ENCODE results near the gene MTO1.
"Not testable (repeated sequence)": the region's sequence is repeated elsewhere in the genome, so short reads cannot be mapped to it uniquely, and the experiment has no call there.

Gene MTO1

DNA sequence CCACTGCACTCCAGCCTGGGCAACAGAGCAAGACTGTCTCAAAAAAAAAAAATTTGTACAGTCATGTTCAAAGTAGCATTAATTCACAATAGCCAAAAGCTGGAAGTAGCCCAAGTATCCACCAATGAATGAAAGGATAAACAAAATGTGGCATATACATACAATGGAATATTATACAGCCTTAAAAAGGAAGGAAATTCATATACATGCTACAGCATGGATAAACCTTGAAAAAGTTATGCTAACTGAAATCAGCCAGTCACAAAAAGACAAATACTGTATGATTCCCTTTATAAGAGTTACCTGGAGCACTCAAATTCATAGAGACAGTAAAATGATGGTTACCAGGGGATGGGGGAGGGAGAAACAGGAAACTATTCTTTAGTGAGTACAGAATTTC lies 43.6 kb downstream of the MTO1 start:
- DNase-seq, result no peak

DNA sequence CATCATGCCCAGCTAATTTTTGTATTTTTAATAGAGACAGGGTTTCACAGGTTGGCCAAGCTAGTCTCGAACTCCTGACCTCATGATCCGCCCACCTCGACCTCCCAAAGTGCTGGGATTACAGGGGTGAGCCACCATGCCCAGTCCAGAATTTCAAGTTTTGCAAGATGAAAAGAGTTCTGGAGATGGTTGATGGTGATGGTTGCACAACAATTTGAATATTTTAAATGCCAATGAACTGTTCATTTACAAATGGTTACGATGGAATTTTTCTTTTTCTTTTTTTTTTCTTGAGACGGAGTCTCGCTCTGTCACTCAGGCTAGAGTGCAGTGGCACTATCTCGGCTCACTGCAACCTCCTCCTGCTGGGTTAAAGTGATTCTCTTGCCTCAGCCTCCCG lies 44.2 kb downstream of the MTO1 start:
- DNase-seq, result not testable (repeated sequence)

DNA sequence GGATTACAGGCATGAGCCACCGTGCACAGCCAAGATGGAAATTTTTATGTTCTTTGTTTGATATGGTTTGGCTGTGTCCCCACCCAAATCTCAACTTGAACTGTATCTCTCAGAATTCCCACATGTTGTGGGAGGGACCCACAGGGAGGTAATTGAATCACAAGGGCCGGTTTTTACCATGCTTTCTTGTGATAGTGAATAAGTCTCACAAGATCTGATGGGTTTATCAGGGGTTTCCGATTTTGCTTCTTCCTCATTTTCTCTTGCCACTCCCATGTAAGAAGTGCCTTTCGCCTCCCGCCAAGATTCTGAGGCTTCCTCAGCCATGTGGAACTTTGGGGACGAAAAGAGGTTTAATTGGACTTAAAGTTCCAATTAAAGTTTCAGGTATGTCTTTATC lies 44.7 kb downstream of the MTO1 start:
- DNase-seq, result no peak

DNA sequence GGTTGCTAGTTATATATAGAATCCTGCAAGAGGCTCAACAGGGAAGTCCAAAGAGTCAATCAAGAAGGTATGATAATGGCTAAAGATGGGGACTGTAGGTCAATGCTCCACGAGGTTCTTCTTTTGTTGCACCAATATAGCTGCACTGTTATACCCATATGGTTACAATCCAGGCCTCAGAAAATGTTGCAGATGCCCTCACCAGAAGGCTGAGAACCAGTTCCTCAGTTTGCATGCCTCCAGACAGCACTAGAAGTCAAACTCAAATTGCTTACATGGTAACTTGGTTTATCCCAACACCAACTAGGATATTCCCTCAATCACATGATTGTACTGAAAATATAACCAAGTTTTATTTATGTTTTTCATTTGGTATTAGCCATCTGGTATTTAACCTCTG lies 47.2 kb downstream of the MTO1 start:
- DNase-seq, result no peak

DNA sequence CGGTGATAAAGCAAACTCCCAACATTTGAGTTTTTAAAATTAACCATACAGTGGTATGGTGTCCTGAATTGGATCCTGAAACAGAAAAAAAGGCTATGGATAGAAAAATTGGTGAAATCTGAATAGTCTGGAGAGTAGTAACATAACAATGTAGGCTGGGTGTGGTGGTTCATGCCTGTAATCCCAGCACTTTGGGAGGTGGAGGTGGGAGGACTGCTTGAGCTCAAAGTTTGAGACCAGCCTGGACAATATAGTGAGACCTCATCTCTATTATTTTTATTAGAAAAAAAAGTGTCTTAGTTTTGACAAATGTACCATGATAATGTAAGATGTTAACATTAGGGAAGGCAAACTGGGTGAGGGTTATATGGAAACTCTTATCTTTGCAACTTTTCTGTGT lies 48.3 kb downstream of the MTO1 start:
- DNase-seq, result no peak

DNA sequence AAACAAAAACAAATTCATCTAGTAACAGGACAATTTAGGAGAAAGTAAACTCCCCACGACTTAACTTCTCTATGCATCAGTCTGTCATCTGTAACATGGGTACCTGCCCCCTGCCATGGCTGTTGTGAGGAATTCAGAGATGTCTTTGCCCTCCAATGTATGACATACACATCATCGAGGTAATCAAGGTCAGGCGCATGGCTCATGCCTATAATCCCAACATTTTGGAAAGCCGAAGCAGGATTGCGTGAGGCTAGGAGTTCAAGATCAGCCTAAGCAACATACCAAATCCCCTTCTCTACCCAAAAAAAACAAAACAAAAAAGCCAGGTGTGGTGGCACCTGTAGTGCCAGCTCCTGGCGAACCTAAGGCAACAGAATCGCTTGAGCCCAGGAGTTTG lies 50.3 kb downstream of the MTO1 start:
- no peak for DNase-seq

DNA sequence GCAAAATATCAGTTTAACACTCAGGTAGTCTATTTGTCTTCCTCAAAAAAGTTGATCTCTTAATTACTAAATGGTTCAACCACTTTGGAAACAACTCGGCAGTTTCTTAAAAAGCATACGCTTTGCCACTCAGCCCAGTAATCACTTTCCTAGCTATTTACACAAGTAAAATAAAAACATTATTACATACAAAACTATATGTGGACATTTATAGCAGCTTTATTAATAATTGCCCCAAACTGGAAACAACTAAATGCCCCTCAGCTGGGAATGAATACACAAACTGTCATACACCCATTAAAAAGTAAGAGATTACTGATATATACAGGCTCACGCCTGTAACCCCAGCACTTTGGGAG lies 51.9 kb downstream of the MTO1 start:
- no peak for DNase-seq

DNA sequence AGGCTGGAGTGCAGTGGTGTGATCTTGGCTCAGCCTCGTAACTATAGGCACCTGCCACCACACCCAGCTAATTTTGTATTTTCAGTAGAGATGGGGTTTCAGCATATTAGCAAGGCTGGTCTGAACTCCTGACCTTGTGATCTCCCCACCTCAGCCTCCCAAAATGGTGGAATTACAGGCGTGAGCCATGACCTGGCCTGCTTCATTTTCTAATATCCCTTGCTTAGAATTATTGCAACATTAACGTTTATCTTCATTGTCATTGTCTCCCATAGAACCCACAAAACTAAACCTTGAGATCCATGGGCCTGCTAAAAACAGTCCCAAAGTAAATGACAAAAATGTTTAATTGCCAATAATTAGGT lies 53.2 kb downstream of the MTO1 start:
- no peak for DNase-seq

DNA sequence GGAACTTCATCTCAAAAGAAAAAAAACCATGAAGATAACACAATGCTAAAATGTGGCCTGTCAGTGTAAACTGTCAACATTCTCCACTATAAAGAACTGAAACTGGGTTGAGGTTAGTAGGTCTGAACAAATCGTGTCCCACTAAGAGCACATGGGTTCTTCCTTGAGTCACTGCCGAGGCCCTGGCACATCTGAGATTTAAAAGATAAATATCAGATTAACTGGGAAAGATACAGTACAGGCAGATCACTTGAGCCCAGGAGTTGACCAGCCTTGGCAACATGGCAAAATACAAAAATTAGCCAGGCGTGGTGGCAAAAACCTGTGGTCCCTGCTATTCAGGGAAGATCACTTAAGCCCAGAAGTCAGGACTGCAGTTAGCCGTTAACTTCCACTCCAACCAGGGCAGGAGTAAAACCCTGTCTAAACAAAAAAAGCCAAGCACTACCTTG lies 53.7 kb downstream of the MTO1 start:
- no peak for DNase-seq

DNA sequence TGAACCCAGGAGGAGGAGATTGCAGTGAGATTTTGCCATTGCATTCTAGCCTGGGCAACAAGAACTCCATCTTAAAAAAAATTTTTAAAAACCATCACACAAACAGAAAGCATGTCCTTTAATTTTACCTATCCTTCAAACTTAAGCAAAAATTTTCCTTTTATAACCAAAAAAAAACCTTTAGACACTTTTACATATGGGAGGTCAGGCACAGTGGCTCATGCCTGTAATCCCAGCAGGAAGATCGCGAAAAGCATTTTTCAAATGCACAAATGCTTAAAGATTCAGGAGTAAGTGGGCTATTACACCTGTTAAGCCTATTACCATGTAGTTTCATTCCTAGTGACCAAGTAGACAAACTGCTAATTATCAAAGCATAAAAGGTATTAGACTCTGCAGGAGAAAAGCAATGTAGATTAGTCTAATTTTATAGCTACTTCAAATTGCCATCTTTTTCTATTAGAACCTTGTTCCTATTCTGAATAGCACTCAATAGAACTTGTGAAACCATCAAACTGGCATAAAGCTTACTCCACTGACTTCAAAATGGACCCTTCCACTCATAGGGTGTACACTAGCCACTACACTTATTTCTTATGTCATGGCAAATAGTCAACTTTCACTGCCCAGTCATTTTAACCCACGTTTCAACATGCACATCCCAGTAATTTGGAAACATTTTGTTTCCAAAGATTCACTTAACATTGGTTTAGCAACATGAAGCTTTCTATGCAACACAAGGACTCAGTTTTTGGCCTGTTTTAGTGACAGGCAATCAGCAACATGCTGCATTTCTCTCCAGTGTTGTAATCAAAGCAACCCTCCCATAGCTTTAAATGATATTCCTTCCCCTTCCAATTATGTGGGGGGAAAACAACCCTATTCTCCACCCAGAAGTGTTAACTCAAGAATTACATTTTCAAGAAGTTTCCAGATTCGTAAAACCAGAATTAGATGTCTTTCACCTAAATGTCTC lies 55.3 kb downstream of the MTO1 start:
- DNase-seq, result no peak

DNA sequence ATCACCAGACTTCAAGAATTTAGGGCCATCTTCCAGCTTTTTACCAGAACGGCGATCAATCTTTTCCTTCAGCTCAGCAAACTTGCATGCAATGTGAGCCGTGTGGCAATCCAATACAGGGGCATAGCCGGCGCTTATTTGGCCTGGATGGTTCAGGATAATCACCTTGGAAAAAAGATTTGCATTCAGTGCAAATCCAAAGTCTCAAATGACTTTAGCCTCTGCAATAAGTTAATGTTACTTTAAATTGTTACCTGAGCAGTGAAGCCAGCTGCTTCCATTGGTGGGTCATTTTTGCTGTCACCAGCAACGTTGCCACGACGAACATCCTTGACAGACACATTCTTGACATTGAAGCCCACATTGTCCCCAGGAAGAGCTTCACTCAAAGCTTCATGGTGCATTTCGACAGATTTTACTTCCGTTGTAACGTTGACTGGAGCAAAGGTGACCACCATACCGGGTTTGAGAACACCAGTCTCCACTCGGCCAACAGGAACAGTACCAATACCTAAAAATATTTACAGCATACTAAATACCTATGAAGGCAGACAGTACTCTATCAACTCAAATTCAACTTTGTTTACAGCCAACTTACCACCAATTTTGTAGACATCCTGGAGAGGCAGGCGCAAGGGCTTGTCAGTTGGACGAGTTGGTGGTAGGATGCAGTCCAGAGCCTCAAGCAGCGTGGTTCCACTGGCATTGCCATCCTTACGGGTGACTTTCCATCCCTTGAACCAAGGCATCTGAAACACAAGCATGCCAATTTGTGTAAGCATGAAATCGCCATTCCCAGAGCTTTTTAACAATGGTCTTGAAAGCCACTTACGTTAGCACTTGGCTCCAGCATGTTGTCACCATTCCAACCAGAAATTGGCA lies 56.8 kb downstream of the MTO1 start:
- DNase-seq, result not testable (repeated sequence)

DNA sequence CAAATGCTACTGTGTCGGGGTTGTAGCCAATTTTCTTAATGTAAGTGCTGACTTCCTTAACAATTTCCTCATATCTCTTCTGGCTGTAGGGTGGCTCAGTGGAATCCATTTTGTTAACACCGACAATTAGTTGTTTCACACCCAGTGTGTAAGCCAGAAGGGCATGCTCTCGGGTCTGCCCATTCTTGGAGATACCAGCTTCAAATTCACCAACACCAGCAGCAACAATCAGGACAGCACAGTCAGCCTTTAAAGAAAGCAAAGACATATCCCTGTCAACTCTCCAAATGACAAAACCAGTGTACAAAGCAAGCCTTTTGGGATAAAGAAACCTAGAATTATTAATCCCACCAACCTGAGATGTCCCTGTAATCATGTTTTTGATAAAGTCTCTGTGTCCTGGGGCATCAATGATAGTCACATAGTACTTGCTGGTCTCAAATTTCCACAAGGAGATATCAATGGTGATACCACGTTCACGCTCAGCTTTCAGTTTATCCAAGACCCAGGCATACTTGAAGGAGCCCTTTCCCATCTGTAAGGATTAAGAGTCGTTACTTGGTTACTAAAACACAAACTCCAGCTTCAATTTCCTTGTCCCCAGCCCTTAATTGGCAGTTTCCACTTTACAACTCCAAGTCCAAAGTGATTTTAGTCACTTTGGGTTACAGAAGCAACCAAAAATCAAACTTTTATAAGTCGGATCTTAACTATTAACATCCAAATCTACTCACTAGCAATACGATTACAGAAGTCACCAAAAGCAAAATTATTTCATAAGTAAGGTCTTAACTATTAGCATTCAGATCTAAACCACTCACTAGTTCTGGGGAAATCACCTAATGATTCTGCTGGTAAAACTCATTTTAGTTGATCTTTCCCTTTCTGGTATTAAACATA lies 57.7 kb downstream of the MTO1 start:
- DNase-seq, result not testable (repeated sequence)

DNA sequence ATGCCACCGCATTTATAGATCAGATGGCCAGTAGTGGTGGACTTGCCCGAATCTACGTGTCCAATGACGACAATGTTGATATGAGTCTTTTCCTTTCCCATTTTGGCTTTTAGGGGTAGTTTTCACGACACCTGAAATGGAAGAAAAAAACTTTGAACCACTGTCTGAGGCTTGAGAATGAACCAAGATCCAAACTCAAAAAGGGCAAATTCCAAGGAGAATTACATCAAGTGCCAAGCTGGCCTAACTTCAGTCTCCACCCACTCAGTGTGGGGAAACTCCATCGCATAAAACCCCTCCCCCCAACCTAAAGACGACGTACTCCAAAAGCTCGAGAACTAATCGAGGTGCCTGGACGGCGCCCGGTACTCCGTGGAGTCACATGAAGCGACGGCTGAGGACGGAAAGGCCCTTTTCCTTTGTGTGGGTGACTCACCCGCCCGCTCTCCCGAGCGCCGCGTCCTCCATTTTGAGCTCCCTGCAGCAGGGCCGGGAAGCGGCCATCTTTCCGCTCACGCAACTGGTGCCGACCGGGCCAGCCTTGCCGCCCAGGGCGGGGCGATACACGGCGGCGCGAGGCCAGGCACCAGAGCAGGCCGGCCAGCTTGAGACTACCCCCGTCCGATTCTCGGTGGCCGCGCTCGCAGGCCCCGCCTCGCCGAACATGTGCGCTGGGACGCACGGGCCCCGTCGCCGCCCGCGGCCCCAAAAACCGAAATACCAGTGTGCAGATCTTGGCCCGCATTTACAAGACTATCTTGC lies 58.6 kb downstream of the MTO1 start:
- peak; percentile 79 for DNase-seq

DNA sequence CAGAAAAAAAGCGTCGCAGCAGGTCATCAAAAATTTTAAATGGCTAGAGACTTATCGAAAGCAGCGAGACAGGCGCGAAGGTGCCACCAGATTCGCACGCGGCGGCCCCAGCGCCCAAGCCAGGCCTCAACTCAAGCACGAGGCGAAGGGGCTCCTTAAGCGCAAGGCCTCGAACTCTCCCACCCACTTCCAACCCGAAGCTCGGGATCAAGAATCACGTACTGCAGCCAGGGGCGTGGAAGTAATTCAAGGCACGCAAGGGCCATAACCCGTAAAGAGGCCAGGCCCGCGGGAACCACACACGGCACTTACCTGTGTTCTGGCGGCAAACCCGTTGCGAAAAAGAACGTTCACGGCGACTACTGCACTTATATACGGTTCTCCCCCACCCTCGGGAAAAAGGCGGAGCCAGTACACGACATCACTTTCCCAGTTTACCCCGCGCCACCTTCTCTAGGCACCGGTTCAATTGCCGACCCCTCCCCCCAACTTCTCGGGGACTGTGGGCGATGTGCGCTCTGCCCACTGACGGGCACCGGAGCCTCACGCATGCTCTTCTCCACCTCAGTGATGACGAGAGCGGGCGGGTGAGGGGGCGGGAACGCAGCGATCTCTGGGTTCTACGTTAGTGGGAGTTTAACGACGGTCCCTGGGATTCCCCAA lies 59.3 kb downstream of the MTO1 start, which contains the start of gene EEF1A1:
Gene EEF1A1 (minus strand): TSS at position 345 of the 663 bp plus-strand sequence. CDS start 1,006 bp downstream, outside the sequence.
- DNase-seq, result peak; percentile 100

DNA sequence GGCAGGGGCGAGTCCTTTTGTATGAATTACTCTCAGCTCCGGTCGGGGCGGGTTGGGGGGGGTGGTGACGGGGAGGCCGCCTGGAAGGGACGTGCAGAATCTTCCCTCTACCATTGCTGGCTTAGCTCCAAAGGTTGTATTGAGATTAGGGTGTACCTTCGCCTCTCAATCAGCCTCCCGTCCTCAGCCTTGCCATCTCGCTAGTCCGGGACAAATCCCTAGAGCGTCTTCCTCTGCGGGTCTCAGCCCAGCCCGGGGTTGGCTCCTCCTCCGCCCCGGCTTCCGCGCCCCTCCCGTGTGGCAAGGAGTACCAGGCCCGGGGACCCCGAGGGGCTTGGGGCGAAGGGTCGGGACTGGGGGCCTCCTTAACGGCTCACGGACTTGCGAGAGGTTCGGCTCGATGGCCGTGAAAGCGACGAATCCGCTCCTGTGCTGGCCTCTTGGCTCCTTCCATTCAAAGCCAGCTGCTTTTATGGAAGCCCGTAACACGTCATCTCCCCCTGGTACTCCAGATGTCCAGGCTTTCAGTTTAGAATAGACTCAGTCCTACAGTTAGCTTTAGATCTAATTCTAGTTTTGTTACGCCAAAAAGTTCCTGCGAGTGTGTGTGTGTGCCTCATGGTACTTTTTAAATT lies 59.9 kb downstream of the MTO1 start:
- no peak for DNase-seq

DNA sequence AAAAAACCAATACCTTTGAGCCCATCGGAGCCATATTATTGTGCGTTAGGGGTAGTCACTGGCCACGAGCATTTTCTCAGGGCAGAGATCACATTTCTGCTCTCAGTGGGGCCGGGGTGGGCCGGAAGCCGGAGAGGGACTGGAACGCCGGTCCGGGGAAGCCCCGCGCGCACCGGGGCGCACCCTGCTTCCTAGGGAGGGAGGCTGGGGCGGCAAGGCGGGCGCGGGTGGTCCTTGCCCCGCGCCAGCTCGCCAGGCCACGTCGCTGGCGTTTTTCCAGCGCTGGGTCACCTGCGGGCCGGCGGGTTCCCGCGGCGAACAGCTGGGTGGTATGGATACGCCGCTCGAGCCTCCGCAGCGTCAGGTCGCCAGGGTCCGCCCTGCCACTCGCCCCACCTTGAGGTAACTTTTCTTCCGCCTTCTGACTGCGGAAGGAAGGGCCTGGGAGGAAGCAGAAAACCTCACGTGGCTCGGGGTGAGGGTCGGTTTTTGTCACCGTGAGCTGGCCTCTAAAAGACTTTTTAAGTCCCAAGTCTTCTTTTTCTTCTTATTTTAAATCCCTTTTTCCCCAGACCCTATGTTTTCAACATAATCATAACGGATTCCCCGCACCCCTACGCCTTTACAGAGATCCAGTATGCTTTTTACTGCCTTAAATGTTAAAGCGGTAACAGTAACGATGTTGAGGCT lies 62.0 kb downstream of the MTO1 start:
- DNase-seq, result peak; percentile 67

DNA sequence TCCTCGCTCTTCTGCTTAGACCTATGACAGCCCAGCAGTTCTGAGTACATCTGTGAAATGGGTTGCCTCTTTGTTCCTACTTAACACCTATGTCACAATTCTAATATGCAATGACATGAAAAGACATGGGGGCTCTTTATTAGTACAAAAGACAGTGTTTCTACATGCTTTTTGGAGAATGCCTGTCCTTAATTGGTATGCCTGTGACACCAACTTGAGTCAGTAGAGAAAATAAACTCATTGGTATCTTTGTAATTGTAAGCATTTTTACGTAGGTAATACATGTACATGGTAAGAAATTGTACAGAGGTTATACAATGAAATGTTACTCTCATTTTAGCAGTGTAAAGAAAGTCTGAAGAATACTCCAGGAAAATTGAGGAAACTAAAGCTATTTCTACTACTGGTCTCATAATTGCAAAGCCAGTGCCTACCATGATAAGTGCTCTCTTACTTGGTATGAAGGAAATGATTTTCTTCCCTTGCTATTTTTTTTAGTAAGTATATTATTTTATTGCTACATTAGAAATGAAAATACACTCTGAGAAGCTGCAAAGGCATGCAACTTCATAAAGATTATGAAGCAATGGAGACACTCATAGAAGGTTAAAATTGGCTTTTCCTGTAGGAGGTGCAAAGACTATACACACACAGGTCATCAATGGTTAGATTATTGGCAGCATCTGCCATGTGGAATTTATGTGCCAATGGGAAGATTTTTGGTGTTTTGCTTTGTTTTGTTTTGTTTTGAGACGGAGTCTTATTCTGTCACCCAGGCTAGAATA lies 64.2 kb downstream of the MTO1 start:
- no peak for DNase-seq

DNA sequence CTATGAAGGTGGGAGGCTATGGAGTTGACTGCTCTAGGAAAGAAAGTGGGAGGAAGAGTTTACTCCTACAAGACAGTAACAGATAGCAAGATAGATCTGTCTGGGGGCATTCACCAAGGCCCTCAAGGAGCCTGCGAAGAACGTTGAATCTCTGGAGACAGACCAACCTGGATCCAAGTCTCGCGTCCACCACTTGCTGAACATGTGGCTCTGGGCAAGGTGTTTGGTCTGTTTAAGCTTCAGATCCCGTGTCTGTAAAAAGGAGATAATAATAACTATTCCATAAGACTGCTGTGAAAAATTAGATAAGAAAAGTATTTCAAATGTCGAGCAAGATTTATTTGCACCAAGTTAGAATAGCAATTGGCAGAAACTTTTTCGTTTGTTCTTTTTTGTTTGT lies 67.4 kb downstream of the MTO1 start:
- no peak for DNase-seq

DNA sequence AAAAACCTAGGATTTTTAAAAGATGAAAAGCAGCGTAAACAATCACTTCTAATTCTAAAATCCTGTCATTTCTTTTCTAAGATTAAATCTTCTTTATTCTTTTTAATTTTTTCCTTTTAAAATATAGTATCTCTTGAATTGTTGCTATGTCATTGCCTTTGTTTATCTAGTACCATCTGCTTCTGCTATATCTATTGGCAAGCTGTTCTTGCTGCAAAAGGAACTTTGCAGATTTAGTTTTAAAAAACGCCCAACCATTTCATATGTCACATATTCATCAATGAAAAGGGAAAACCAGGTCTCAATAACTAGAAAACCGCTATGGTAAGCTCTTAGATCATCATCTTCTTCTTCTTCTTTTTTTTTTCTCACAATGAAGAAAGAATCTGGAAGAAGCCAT lies 70.8 kb downstream of the MTO1 start:
- DNase-seq, result no peak

Measured in left hindlimb (tissue), 1 donor.